A549 treated with AZD9567 at 1 μM for 4 hours (cell line): Measurements from ENCODE around the gene EPB41L4B. TPM values are rescaled to one million over a fixed set of nuclear protein-coding genes. Genes with fewer than 3 reads are reported as not detected.

Experiments
- total RNA-seq: library from RNA; stranded (reverse); fragments of 200-300 nt; extraction: Qiagen RNA extraction; gene quantifications from 5 replicates; pipeline ENCODE4 v1.2.3, GENCODE V29; 2022; ENCODE audit not compliant: insufficient read depth

The EPB41L4B gene
- 14.4 to 17.8 TPM (median 16.6 TPM) in 5 replicates for total RNA-seq

GRCh38 chr9:109320742-109321448 is at the start of gene EPB41L4B:
Gene EPB41L4B, minus strand, starts transcription at chr9:109321059. Its CDS starts 613 bp downstream, at chr9:109320446.

GRCh38 chr9:109166771-109167601 is 153.9 kb downstream of the EPB41L4B start, which contains the start of gene FRRS1L:
Gene FRRS1L, minus strand, starts transcription at chr9:109167249. Its CDS starts 111 bp downstream, at chr9:109167138.

Other genes with a start within 250 kb of the EPB41L4B start
- gene TMEM245, start 201.1 kb downstream of the EPB41L4B start, total RNA-seq = 36.8 to 52.4 TPM (median 49.7 TPM) in 5 replicates
- 0.12 to 0.27 TPM (median 0.13 TPM) in 4 of 5 replicates, not detected in the other for gene FRRS1L, start 153.8 kb downstream of the EPB41L4B start, total RNA-seq
- gene PTPN3, start 177.2 kb upstream of the EPB41L4B start, total RNA-seq = 13.8 to 25.1 TPM (median 15.7 TPM) in 5 replicates